Suprapubic skin (tissue), 4 donors: ENCODE data around the gene GRIK4.

ENCODE experiments used
- CTCF ChIP-seq, 2 donors: fragments of 200-600 bp in 1 of 2; fragments of 450-650 bp in 1 of 2; sonication (generic) in 1 of 2; IDR thresholded peaks; one replicate each; pipeline ENCODE4 v1.5.1; 2016 to 2019; ENCODE audit warnings: antibody characterized with exemption in 2 of 2, mild to moderate bottlenecking in 1 of 2, moderate library complexity in 1 of 2
- POLR2A ChIP-seq, 2 donors: fragments of 450-650 bp; IDR thresholded peaks; one replicate each; pipeline ENCODE4 v1.6.1; 2017; ENCODE audit warnings: antibody characterized with exemption in 2 of 2, mild to moderate bottlenecking in 2 of 2, moderate library complexity in 2 of 2
- POLR2AphosphoS5 ChIP-seq, 3 donors: sonication (generic); formaldehyde crosslinking; IDR thresholded peaks; one replicate each; pipeline ENCODE4 v1.6.1; 2017; ENCODE audit warnings: antibody characterized with exemption in 3 of 3

- TF ChIP-seq CTCF (IDR thresholded peaks at IDR 0.05) (no peak), POLR2A (IDR thresholded peaks at IDR 0.05) (no peak), POLR2AphosphoS5 (IDR thresholded peaks at IDR 0.05) (no peak)
Observed at GRCh38 chr11:120919045-120919444, 407.5 kb downstream of the GRIK4 start.
